ENCODE measurements around the gene CAMK2D. TPM values are rescaled to one million over a fixed set of nuclear protein-coding genes. Genes with fewer than 3 reads are reported as not detected.

The CAMK2D gene
- polyA plus RNA-seq, 6 donors from 2014 or later = 75.5 to 84.9 (median 81.8) TPM

DNA sequence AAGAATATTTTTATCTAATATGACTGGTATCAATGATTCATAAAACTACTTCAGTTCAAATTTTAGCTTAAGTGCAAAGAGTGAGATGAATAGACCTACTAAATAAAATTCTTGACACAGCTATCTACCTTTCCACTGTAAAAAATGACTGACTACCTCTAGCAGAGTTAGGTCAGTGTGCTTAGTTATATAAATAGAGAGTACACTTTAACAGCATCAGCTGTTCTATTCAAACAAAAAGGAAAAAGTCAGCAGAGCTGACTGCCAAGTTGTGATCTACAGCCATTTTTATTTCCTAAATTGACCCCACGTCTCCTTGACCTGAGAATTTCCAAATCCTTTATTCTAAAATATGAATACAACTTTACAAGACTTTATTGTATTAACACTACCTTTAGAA lies 262.4 kb downstream of the CAMK2D start:
- no peak for ATAC-seq (ENCODE audit: low read depth in 2 of 2)
- Mint-ChIP-seq H3K36me3 (peaks cover 24 to 36% of the 10 kb centered on the region in 2 donors), H3K27ac (no peak overlapping the region), H3K4me3 (no peak overlapping the region), H3K4me1 (peaks cover 0 to 11% (median 0%) of the 10 kb centered on the region in 3 donors), H3K9me3 (peaks cover 0 to 5% (median 0%) of the 10 kb centered on the region in 7 donors), H3K27me3 (no peaks in the 10 kb centered on the region)
- DNase-seq = no peak

DNA sequence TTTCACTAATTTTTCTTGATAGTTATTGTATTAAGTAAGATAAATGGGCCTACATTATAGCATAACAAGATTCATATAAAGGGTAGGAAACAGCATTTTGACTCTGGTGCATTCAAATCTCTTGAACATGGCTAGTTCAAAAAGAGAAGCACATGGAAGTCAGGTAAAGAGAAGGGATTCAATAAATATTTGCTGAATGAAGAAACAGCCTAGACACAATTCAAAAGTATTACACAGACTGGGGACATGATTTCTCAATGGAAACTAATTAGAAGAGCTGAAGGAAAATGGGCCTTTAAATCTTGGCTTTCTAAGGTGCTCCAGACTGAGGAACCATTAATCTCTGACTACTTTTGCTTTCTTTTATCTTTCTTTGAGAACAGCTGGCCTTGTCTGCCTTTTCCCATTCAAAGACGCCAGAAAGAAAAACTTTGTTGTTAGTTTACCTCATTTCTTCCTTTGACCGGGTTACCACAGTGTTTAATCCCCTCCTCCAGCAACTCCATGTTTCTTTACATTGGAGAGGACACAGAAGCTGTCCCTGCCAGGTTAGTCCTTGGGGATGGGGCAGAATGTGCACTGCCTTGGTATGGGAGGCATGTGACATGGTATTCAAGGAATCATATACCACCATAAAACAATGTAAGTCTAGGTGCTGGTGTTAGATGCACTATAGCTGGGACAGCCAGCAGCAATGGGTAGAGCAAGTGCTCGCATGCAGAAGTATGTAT lies 264.2 kb downstream of the CAMK2D start:
- DNase-seq = no peak

DNA sequence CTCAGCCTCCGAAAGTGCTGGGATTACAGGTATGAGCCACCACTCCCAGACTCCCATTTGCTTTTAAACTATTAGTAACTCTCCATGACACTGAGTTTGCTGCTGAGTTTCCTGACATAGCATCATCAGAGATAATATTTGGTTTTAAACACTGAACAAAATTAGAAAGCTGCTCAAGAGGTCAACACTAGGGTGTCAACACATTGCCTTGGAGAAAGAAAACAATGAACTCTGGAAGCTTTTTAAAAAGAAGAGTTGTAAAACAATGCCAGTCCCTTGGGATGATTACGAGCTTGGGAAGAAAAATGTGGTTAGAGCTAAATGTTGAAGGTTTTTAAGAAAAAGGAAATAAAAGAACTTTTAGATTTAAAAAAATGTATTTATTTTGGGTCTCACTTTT lies 264.8 kb downstream of the CAMK2D start:
- peaks cover 0 to 5% (median 0%) of the 10 kb centered on the region in 7 donors for H3K9me3 Mint-ChIP-seq
- peaks cover 24 to 29% of the 10 kb centered on the region in 2 donors for H3K36me3 Mint-ChIP-seq
- no peak overlapping the region for H3K27ac Mint-ChIP-seq
- DNase-seq (no peak), ATAC-seq (ENCODE audit: low read depth in 2 of 2) (no peak)
- no peak overlapping the region for H3K4me3 Mint-ChIP-seq
- H3K27me3 Mint-ChIP-seq = no peaks in the 10 kb centered on the region
- H3K4me1 Mint-ChIP-seq = peaks cover 0 to 11% (median 0%) of the 10 kb centered on the region in 3 donors

More for the DNA sequence above, 264.2 kb downstream of the CAMK2D start:
- Mint-ChIP-seq H3K4me1 (peaks cover 0 to 11% (median 0%) of the 10 kb centered on the region in 3 donors), H3K27ac (peak overlapping the region in 2 of 6 donors; percentile 3 to 8), H3K9me3 (peaks cover 0 to 5% (median 0%) of the 10 kb centered on the region in 7 donors), H3K4me3 (peak overlapping the region in 1 of 8 donors; percentile 2), H3K27me3 (no peaks in the 10 kb centered on the region), H3K36me3 (peaks cover 24 to 33% of the 10 kb centered on the region in 2 donors)
- no peak for ATAC-seq (ENCODE audit: low read depth in 2 of 2)

DNA sequence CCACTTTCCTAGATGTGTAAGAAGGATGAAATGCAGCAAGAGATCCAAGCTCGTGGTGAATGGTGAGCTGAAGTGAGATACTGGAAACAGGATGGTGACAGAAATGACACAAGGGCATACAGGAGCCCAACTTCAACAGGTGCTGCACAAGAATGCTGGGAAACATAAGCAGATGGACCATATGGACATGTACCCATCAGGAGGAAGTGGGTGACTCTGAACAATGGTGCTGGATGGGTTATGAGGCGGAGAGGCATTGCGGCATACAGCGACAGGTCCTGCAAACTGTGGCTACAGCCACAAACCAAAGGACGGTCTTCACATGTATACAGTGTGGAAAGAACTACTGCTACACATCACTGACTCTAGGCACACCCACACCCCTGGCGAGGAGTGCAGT lies 265.7 kb downstream of the CAMK2D start:
- DNase-seq (no peak), ATAC-seq (ENCODE audit: low read depth in 2 of 2) (no peak)
- Mint-ChIP-seq H3K36me3 (peaks cover 24 to 29% of the 10 kb centered on the region in 2 donors), H3K27ac (peak overlapping the region in 2 of 6 donors; percentile 29 to 41), H3K4me3 (peak overlapping the region in 1 of 8 donors; percentile 68), H3K9me3 (peaks cover 0 to 5% (median 0%) of the 10 kb centered on the region in 7 donors), H3K27me3 (no peaks in the 10 kb centered on the region), H3K4me1 (peaks cover 0 to 11% (median 0%) of the 10 kb centered on the region in 3 donors)

DNA sequence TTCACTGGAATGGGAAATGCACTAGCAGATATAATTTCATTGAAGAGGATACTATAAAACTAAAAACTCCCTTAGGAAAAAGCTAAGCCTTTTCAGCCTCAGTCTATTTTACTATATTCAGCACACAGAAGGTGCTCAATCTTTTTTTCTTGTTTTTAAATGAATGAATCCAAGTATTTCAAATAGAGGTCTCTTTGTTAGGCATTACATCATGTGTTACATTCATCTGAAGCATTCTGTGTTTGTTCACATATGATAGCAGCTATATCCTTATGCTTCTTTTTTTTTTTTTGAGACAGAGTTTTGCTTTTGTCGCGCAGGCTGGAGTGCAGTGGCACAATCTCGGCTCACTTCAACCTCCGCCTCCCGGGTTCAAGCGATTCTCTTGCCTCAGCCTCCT lies 278.4 kb downstream of the CAMK2D start:
- no peaks in the 10 kb centered on the region for H3K27me3 Mint-ChIP-seq
- peaks cover 14 to 38% of the 10 kb centered on the region in 2 donors for H3K36me3 Mint-ChIP-seq
- no peak overlapping the region for H3K4me3 Mint-ChIP-seq
- ATAC-seq (ENCODE audit: low read depth in 2 of 2) = no peak
- H3K9me3 Mint-ChIP-seq = peaks cover 0 to 9% (median 0%) of the 10 kb centered on the region in 7 donors
- peak overlapping the region in 2 of 6 donors; percentile 16 to 63 for H3K27ac Mint-ChIP-seq
- no peaks in the 10 kb centered on the region for H3K4me1 Mint-ChIP-seq
- no peak for DNase-seq

DNA sequence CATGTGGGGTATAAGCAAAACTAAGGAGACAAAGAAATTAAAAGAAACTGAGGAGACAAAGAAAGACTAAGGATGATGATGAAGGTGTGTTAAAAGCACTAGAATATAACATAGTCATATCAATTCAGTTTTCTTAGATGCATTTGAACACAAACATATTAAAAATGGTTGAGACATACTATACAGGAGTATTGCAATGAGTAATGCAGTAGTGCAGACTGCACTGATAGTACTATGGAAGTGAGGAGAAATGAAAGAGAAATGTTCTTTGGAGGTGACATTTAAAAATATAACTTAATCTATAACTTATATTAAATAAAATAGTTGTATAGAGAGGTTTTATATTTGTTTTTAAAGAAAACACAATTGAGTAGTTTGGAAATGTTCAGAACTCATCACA lies 279.2 kb downstream of the CAMK2D start:
- Mint-ChIP-seq H3K36me3 (peaks cover 14 to 42% of the 10 kb centered on the region in 2 donors), H3K27me3 (no peaks in the 10 kb centered on the region), H3K4me1 (no peaks in the 10 kb centered on the region), H3K4me3 (no peak overlapping the region), H3K27ac (no peak overlapping the region), H3K9me3 (peaks cover 0 to 12% (median 2%) of the 10 kb centered on the region in 7 donors)
- no peak for DNase-seq
- no peak for ATAC-seq (ENCODE audit: low read depth in 2 of 2)

DNA sequence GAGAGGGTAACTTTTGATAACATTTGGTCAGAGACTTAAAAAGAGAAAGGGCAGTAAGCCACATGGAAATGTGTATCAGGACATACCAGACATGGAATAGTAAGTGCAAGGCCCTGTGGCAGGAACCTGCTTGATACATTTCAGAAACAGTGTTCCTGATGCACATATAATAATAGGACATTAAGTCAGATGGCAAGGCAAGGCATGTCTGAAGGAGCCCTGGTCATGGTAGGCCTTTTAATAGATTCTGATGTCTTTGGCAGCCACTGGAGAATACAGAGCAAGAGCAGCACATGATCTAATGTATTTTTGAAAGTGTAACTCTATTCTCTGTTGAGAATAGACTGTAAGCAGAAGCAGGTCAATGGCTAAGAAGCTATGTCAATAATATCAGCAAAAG lies 279.7 kb downstream of the CAMK2D start:
- Mint-ChIP-seq H3K9me3 (peaks cover 0 to 12% (median 2%) of the 10 kb centered on the region in 7 donors), H3K36me3 (peaks cover 17 to 45% of the 10 kb centered on the region in 2 donors), H3K27ac (peak overlapping the region in 1 of 6 donors; percentile 74), H3K4me1 (no peaks in the 10 kb centered on the region), H3K4me3 (no peak overlapping the region), H3K27me3 (no peaks in the 10 kb centered on the region)
- ATAC-seq (ENCODE audit: low read depth in 2 of 2) (no peak), DNase-seq (no peak)

DNA sequence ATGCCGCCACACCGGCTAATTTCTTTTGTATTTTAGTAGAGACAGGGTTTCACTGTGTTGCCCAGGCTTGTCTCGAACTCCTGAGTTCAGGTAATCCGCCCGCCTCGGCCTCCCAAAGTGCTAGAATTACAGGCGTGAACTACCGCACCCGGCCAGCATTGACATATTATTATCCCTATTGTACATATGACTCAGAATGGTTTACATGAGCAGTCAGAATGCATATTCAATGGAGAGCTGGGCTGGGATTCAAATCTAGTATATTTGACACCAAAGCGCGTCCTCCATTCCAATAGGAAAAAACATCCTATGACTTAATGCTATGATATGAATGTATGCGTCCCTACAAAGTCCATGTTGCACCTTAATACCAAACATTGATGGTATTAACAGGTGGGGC lies 281.4 kb downstream of the CAMK2D start:
- H3K36me3 Mint-ChIP-seq = peaks cover 23 to 58% of the 10 kb centered on the region in 2 donors
- no peak overlapping the region for H3K4me3 Mint-ChIP-seq

DNA sequence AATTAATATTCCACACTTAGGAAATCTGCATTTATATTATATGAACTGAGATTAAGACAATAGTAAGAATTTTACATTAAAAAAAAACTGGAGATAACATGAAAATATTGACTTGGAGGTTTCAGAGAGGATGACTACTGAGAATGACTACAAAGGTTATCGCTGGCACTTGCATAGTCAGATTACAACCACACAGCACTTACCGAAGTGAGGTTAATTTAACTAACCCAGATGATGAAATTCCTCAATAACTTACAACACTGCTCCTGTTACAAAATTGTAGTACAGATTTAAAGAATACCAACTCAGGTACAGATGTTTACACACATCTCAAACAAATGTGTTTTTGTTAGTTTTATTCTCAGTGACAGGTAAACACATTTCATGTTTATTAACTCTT lies 283.5 kb downstream of the CAMK2D start:
- Mint-ChIP-seq H3K27me3 (no peaks in the 10 kb centered on the region), H3K9me3 (peaks cover 0 to 12% (median 4%) of the 10 kb centered on the region in 7 donors), H3K36me3 (peaks cover 16 to 51% of the 10 kb centered on the region in 2 donors), H3K4me1 (no peaks in the 10 kb centered on the region), H3K4me3 (no peak overlapping the region), H3K27ac (no peak overlapping the region)
- no peak for ATAC-seq (ENCODE audit: low read depth in 2 of 2)
- DNase-seq = no peak

More for the DNA sequence above, 281.4 kb downstream of the CAMK2D start:
- no peak for DNase-seq
- no peaks in the 10 kb centered on the region for H3K4me1 Mint-ChIP-seq
- H3K27me3 Mint-ChIP-seq = no peaks in the 10 kb centered on the region
- H3K27ac Mint-ChIP-seq = no peak overlapping the region
- H3K9me3 Mint-ChIP-seq = peaks cover 0 to 12% (median 4%) of the 10 kb centered on the region in 7 donors
- no peak for ATAC-seq (ENCODE audit: low read depth in 2 of 2)

DNA sequence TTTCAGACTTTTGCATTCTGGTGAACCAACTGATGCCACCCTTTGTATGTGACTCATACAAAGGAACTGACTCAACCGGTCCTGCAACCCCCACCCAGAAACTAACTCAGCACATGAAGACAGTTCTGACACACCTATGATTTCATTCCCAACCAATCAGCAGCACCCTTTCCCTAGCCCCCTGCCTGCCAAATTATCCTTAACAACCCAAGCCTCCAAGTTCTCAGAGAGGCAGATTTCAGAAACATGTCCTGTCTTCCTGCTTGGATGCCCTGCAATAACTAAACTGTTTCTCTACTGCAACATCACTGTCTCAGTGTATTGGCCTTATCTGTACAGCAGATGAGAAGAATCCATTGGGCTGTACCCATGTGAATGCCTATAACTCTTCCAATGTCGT lies 284.7 kb downstream of the CAMK2D start:
- H3K4me1 Mint-ChIP-seq = no peaks in the 10 kb centered on the region
- H3K9me3 Mint-ChIP-seq = peaks cover 0 to 12% (median 4%) of the 10 kb centered on the region in 7 donors
- no peaks in the 10 kb centered on the region for H3K27me3 Mint-ChIP-seq
- H3K36me3 Mint-ChIP-seq = peaks cover 21 to 44% of the 10 kb centered on the region in 2 donors
- ATAC-seq (ENCODE audit: low read depth in 2 of 2) = no peak
- no peak for DNase-seq
- H3K4me3 Mint-ChIP-seq = no peak overlapping the region
- H3K27ac Mint-ChIP-seq = peak overlapping the region in 1 of 6 donors; percentile 48

DNA sequence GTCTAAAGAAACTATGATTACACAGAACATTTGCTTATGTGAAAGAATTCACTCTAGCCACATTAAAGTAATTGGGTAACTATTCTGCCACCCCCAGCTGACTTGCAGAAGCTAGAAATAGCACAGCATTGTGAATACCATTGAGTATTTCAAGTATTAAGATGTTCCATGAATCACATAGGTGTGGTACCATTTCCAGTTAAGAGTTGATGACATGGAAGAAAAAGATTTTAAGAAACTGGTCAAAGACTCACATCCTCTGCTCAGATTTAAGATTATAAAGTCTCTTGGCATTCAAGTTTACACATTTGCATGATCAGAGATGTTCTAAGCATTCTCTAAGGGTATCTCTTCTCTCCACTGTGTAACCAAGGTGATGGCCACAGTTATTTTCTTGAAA lies 287.5 kb downstream of the CAMK2D start:
- peaks cover 0 to 17% (median 12%) of the 10 kb centered on the region in 3 donors for H3K4me1 Mint-ChIP-seq
- H3K9me3 Mint-ChIP-seq = peaks cover 0 to 11% (median 4%) of the 10 kb centered on the region in 7 donors
- no peak for ATAC-seq (ENCODE audit: low read depth in 2 of 2)
- peak overlapping the region in 1 of 6 donors; percentile 17 for H3K27ac Mint-ChIP-seq
- no peak for DNase-seq
- no peaks in the 10 kb centered on the region for H3K27me3 Mint-ChIP-seq
- H3K4me3 Mint-ChIP-seq = no peak overlapping the region
- H3K36me3 Mint-ChIP-seq = peaks cover 40 to 49% of the 10 kb centered on the region in 2 donors

DNA sequence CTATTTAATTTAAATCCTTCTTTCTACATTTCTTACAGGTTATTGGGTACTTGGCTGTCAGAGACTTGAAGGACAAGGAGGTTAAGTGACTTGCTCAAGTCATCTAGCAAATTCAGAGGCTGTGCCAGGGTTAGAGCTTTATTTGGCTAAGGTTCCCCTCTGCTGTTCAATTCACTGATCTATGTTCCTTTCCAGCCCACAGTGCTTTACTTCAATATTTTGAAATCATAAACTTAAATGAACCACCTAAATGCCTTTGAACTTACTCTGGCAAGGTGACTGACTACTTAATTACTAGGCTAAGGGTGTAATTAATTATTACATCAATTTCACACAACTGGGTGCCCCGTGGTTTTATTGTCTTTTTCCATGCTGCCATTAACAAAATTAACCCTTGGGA lies 288.7 kb downstream of the CAMK2D start:
- no peaks in the 10 kb centered on the region for H3K27me3 Mint-ChIP-seq
- H3K36me3 Mint-ChIP-seq = peaks cover 33 to 38% of the 10 kb centered on the region in 2 donors
- H3K4me3 Mint-ChIP-seq = no peak overlapping the region
- H3K4me1 Mint-ChIP-seq = peaks cover 0 to 17% (median 12%) of the 10 kb centered on the region in 3 donors
- no peak for ATAC-seq (ENCODE audit: low read depth in 2 of 2)
- no peak for DNase-seq
- H3K9me3 Mint-ChIP-seq = peaks cover 0 to 4% (median 3%) of the 10 kb centered on the region in 7 donors
- H3K27ac Mint-ChIP-seq = peak overlapping the region in 3 of 6 donors; percentile 5 to 15 (median 14)

DNA sequence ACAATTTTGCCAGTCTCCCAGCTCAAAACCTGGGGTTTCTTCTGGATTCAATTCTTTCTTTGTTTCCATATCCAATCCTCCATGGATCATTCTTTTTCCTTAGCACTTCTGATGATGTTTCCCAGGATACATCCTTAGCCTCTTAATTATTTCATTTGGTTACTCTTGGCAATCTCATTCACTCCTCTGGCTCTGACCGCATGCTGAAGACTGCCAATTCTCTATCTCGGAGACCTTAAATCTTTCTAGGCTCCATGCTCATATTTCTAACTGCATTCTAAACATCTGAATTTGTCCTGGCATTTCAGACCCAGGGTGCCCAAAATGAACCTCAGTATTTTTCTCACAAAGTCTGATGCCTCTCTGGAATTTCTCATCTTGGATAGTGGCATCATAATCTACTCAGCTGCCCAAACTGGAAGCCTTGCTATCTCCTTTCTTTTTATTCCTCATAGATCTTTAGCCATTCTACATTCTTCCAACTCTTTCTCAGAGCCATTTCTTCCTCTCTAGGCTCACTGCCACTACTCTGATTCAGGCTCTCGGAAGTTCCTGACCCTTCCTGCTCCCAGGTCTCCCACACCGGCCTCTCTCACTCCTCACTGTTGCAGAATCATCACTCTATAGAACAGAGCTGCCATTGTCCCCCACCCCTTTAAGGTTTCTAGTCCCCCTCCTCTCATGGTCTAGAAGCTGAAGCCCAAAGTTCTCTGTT lies 290.2 kb downstream of the CAMK2D start:
- DNase-seq (no peak), ATAC-seq (ENCODE audit: low read depth in 2 of 2) (no peak)
- H3K27ac Mint-ChIP-seq = peak overlapping the region in 5 of 6 donors; percentile 6 to 88 (median 41)
- H3K36me3 Mint-ChIP-seq = peaks cover 25 to 29% of the 10 kb centered on the region in 2 donors
- no peaks in the 10 kb centered on the region for H3K27me3 Mint-ChIP-seq
- H3K4me3 Mint-ChIP-seq = no peak overlapping the region
- H3K9me3 Mint-ChIP-seq = no peaks in the 10 kb centered on the region
- peaks cover 0 to 17% (median 12%) of the 10 kb centered on the region in 3 donors for H3K4me1 Mint-ChIP-seq
